ENCODE measurements around the gene DCTN3.

GRCh38 chr9:34592895-34593601 lies 27.2 kb downstream of the DCTN3 start:
- TF ChIP-seq CTCF (IDR thresholded peaks at IDR 0.05) (no peak), POLR2A (IDR thresholded peaks at IDR 0.05) (no peak)
